DND-41 (cell line): Measurements from ENCODE around the gene BRF1.

Source experiments
- CTCF ChIP-seq: IDR thresholded peaks from 2 replicates; pipeline ENCODE4 v1.5.1; 2012; ENCODE audit warnings: borderline replicate concordance, low read length, moderate library complexity, mild to moderate bottlenecking; ENCODE audit not compliant: poor library complexity, severe bottlenecking; ENCODE audit errors: extremely low read depth
- EZH2 ChIP-seq: IDR thresholded peaks from 3 replicates; pipeline ENCODE4 v1.6.1; 2012; ENCODE audit warnings: borderline replicate concordance, low read depth, mild to moderate bottlenecking, moderate library complexity, low read length, inconsistent platforms; ENCODE audit not compliant: severe bottlenecking

DNA sequence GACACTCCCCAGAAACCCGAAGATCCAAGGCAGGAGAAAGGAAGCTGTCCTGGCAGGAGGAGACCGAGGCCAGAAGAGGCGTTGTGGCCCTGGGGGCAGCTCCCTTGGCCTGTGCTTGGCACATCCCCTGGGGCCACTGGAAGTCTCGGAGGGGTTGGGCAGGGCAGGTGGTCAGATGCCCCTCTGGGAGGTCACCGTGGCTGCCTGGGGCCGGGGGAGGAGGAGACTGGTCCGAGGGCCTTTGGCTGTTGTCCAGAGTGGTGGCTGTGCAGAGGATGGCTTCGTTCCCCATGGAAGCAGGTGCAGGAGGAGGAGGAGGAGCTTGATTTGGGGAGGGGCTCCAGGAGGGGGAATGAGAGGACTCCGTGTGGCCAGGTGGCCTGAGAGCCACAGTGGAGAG is 116.3 kb downstream of the BRF1 start:
- TF ChIP-seq CTCF (no peak), EZH2 (no peak)
